Spleen (tissue), 7 donors: Measurements from ENCODE around the gene NUMB.

Source experiments
- POLR2A ChIP-seq, 3 donors: fragments of 450-650 bp; IDR thresholded peaks; one replicate each; pipeline ENCODE4 v1.5.1; 2017; ENCODE audit warnings: antibody characterized with exemption in 3 of 3, mild to moderate bottlenecking in 1 of 3
- POLR2AphosphoS5 ChIP-seq, 3 donors: sonication (generic); formaldehyde crosslinking; IDR thresholded peaks; one replicate each; pipeline ENCODE4 v1.5.1; 2017; ENCODE audit warnings: antibody characterized with exemption in 3 of 3
- TF ChIP-seq, protein P1 (sequence below), 11 experiments: fragments of 200-600 bp in 7 of 11; fragments of 450-650 bp in 4 of 11; sonication (generic) in 4 of 11; IDR thresholded peaks in 8 of 11; conservative IDR thresholded peaks in 3 of 11; 1 replicate in 7 of 11; 2 replicates in 4 of 11; pipeline versions ENCODE4 v1.4.0 to v1.8.0; 2016 to 2021; ENCODE audit warnings: antibody characterized with exemption in 11 of 11, inconsistent platforms in 4 of 11, mild to moderate bottlenecking in 1 of 11
- donor health status: DM: no; HTN: no; CAD: no; lungs with moderate emphysema.
- donor health status: DM: no; HTN: no; CAD: no.
- donor health status: DM: no; HTN: no; CAD: no.

DNA sequence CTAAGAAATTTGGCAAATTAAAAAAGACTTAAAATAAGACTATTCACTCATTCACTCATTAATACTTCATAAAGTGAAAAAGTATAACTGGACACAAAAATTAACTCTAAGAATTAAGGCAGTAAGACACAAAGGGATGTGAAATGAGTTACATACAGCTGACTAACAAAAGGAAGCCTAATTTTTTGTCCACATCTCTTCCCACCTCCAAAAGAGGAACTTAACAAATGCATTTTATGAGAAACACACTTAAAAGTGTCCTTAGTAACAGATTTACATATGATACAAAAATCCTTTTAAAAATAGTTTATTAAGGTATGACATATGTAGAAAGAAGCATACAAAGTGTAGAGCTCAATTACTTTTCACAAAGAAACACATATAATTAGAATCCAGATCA is 88.9 kb downstream of the NUMB start:
- TF ChIP-seq, protein P1, sequence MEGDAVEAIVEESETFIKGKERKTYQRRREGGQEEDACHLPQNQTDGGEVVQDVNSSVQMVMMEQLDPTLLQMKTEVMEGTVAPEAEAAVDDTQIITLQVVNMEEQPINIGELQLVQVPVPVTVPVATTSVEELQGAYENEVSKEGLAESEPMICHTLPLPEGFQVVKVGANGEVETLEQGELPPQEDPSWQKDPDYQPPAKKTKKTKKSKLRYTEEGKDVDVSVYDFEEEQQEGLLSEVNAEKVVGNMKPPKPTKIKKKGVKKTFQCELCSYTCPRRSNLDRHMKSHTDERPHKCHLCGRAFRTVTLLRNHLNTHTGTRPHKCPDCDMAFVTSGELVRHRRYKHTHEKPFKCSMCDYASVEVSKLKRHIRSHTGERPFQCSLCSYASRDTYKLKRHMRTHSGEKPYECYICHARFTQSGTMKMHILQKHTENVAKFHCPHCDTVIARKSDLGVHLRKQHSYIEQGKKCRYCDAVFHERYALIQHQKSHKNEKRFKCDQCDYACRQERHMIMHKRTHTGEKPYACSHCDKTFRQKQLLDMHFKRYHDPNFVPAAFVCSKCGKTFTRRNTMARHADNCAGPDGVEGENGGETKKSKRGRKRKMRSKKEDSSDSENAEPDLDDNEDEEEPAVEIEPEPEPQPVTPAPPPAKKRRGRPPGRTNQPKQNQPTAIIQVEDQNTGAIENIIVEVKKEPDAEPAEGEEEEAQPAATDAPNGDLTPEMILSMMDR (IDR thresholded peaks at IDR 0.05 in 8 of 11, conservative IDR thresholded peaks at IDR 0.05 in 3 of 11), result no peak
- TF ChIP-seq POLR2A (IDR thresholded peaks at IDR 0.05) (no peak), POLR2AphosphoS5 (IDR thresholded peaks at IDR 0.05) (no peak)
